ENCODE measurements around the gene CAPZB. TPM values are rescaled to one million over a fixed set of nuclear protein-coding genes. Genes with fewer than 3 reads are reported as not detected.

Gene CAPZB
- total and polyA plus RNA-seq, 7 experiments from 2014 or later: 216 to 559 (median 327) TPM

- POLR2A ChIA-PET: interaction anchor here (1.3 kb wide), 1 partner anchor 46 kb away, joined by 3 read pairs; no protein-coding TSS in a partner anchor
- H3K36me3 ChIP-seq (ENCODE audit: control insufficient read depth in 2 of 3, insufficient read depth in 3 of 3, low read length in 3 of 3): peaks cover 13 to 46% (median 14%) of the 10 kb centered on the region in 3 experiments
- H3K36me3 Mint-ChIP-seq: peaks cover 0 to 40% (median 15%) of the 10 kb centered on the region in 5 donors
These were observed 68.3 kb downstream of the CAPZB start for GRCh38 chr1:19416921-19417470.

GRCh38 chr1:19416145-19416544 lies 69.2 kb downstream of the CAPZB start:
- Mint-ChIP-seq H3K27me3 (no peaks in the 10 kb centered on the region), H3K36me3 (peaks cover 0 to 47% (median 15%) of the 10 kb centered on the region in 5 donors)
- POLR2A ChIA-PET: interaction anchor here (1.3 kb wide), 1 partner anchor 47 kb away, joined by 3 read pairs; no protein-coding TSS in a partner anchor

More at GRCh38 chr1:19416921-19417470, 68.3 kb downstream of the CAPZB start:
- no peaks in the 10 kb centered on the region for H3K27me3 Mint-ChIP-seq
- H3K4me1 ChIP-seq (ENCODE audit: control insufficient read depth in 2 of 2, insufficient read depth in 2 of 2, low read length in 2 of 2): peaks cover 12 to 20% of the 10 kb centered on the region in 2 donors
- H3K9me3 ChIP-seq (ENCODE audit: control insufficient read depth in 2 of 3, low read length in 3 of 3): no peaks in the 10 kb centered on the region
- no peak overlapping the region for H3K4me3 Mint-ChIP-seq
- intact Hi-C loops (cut with micrococcal nuclease): no loop called here
- CTCF ChIA-PET: interaction anchor here (0.6 kb wide), 1 partner anchor 256 kb away, joined by 3 read pairs; no protein-coding TSS in a partner anchor
- peak overlapping the region; percentile 1 for H3K27ac ChIP-seq (ENCODE audit: low read depth, low read length)
- H3K9me3 Mint-ChIP-seq: no peaks in the 10 kb centered on the region
- peak overlapping the region in 8 of 9 donors; percentile 20 to 83 (median 63) for H3K27ac Mint-ChIP-seq
- no peak for DNase-seq
- H3K27me3 ChIP-seq (ENCODE audit: control insufficient read depth in 2 of 2, insufficient read depth in 2 of 2, low read length in 2 of 2): no peaks in the 10 kb centered on the region
- H3K4me1 Mint-ChIP-seq: peaks cover 53 to 94% (median 83%) of the 10 kb centered on the region in 7 donors
- no peak overlapping the region for H3K4me3 ChIP-seq (ENCODE audit: low read length)
- no peak for ATAC-seq

GRCh38 chr1:19414515-19415121 lies 70.7 kb downstream of the CAPZB start:
- CTCF ChIA-PET: no interaction called here
- peaks cover 0 to 56% (median 15%) of the 10 kb centered on the region in 5 donors for H3K36me3 Mint-ChIP-seq
- peaks cover 52 to 97% (median 89%) of the 10 kb centered on the region in 7 donors for H3K4me1 Mint-ChIP-seq
- Histone ChIP-seq H3K27me3 (ENCODE audit: control insufficient read depth in 2 of 2, insufficient read depth in 2 of 2, low read length in 2 of 2) (no peaks in the 10 kb centered on the region), H3K4me1 (ENCODE audit: control insufficient read depth in 2 of 2, insufficient read depth in 2 of 2, low read length in 2 of 2) (peaks cover 12 to 14% of the 10 kb centered on the region in 2 donors), H3K27ac (ENCODE audit: low read depth, low read length) (no peak overlapping the region), H3K4me3 (ENCODE audit: low read length) (no peak overlapping the region), H3K36me3 (ENCODE audit: control insufficient read depth in 2 of 3, insufficient read depth in 3 of 3, low read length in 3 of 3) (peaks cover 13 to 45% (median 14%) of the 10 kb centered on the region in 3 experiments), H3K9me3 (ENCODE audit: control insufficient read depth in 2 of 3, low read length in 3 of 3) (no peaks in the 10 kb centered on the region)
- POLR2A ChIA-PET: interaction anchor here (0.6 to 1.3 kb wide), 3 partner anchors 11 to 741 kb away, joined by 3 to 4 read pairs (median 4); no protein-coding TSS in a partner anchor
- H3K27ac Mint-ChIP-seq: peak overlapping the region in 8 of 9 donors; percentile 22 to 75 (median 62)
- ATAC-seq (no peak), DNase-seq (no peak)
- intact Hi-C loops (cut with micrococcal nuclease): no loop called here
- H3K4me3 Mint-ChIP-seq: peak overlapping the region in 1 of 10 donors; percentile 12
- H3K9me3 Mint-ChIP-seq: no peaks in the 10 kb centered on the region
- H3K27me3 Mint-ChIP-seq: no peaks in the 10 kb centered on the region

More at GRCh38 chr1:19416145-19416544, 69.2 kb downstream of the CAPZB start:
- Histone ChIP-seq H3K9me3 (ENCODE audit: control insufficient read depth in 2 of 3, low read length in 3 of 3) (no peaks in the 10 kb centered on the region), H3K36me3 (ENCODE audit: control insufficient read depth in 2 of 3, insufficient read depth in 3 of 3, low read length in 3 of 3) (peaks cover 13 to 51% (median 14%) of the 10 kb centered on the region in 3 experiments), H3K4me1 (ENCODE audit: control insufficient read depth in 2 of 2, insufficient read depth in 2 of 2, low read length in 2 of 2) (peaks cover 7 to 12% of the 10 kb centered on the region in 2 donors), H3K27ac (ENCODE audit: low read depth, low read length) (no peak overlapping the region), H3K27me3 (ENCODE audit: control insufficient read depth in 2 of 2, insufficient read depth in 2 of 2, low read length in 2 of 2) (no peaks in the 10 kb centered on the region), H3K4me3 (ENCODE audit: low read length) (no peak overlapping the region)
- CTCF ChIA-PET: no interaction called here
- Mint-ChIP-seq H3K4me1 (peaks cover 50 to 94% (median 82%) of the 10 kb centered on the region in 7 donors), H3K9me3 (no peaks in the 10 kb centered on the region), H3K4me3 (peak overlapping the region in 2 of 10 donors; percentile 21 to 25), H3K27ac (peak overlapping the region in 6 of 9 donors; percentile 2 to 74 (median 57))
- ATAC-seq (no peak), DNase-seq (no peak)
- intact Hi-C loops (cut with micrococcal nuclease): no loop called here

- CTCF ChIA-PET: interaction anchor here (0.6 kb wide), 1 partner anchor 22 kb away, joined by 3 read pairs; no protein-coding TSS in a partner anchor
- DNase-seq (no peak), ATAC-seq (no peak)
- Mint-ChIP-seq H3K27ac (peak overlapping the region in 5 of 9 donors; percentile 32 to 75 (median 67)), H3K4me3 (peak overlapping the region in 1 of 10 donors; percentile 12), H3K36me3 (peaks cover 0 to 53% (median 14%) of the 10 kb centered on the region in 5 donors), H3K4me1 (peaks cover 55 to 97% (median 89%) of the 10 kb centered on the region in 7 donors), H3K9me3 (no peaks in the 10 kb centered on the region), H3K27me3 (no peaks in the 10 kb centered on the region)
- POLR2A ChIA-PET: interaction anchor here (1.3 kb wide), 1 partner anchor 11 kb away, joined by 4 read pairs; no protein-coding TSS in a partner anchor
- H3K4me3 ChIP-seq (ENCODE audit: low read length): no peak overlapping the region
- H3K9me3 ChIP-seq (ENCODE audit: control insufficient read depth in 2 of 3, low read length in 3 of 3): no peaks in the 10 kb centered on the region
- H3K36me3 ChIP-seq (ENCODE audit: control insufficient read depth in 2 of 3, insufficient read depth in 3 of 3, low read length in 3 of 3): peaks cover 9 to 38% (median 11%) of the 10 kb centered on the region in 3 experiments
- intact Hi-C loops (cut with micrococcal nuclease): no loop called here
- peaks cover 12 to 14% of the 10 kb centered on the region in 2 donors for H3K4me1 ChIP-seq (ENCODE audit: control insufficient read depth in 2 of 2, insufficient read depth in 2 of 2, low read length in 2 of 2)
- H3K27ac ChIP-seq (ENCODE audit: low read depth, low read length): no peak overlapping the region
- H3K27me3 ChIP-seq (ENCODE audit: control insufficient read depth in 2 of 2, insufficient read depth in 2 of 2, low read length in 2 of 2): no peaks in the 10 kb centered on the region
These were observed 71.3 kb downstream of the CAPZB start for GRCh38 chr1:19413999-19414398.

GRCh38 chr1:19412654-19413053 lies 72.7 kb downstream of the CAPZB start:
- no peak overlapping the region for H3K4me3 ChIP-seq (ENCODE audit: low read length)
- H3K27me3 ChIP-seq (ENCODE audit: control insufficient read depth in 2 of 2, insufficient read depth in 2 of 2, low read length in 2 of 2): no peaks in the 10 kb centered on the region
- H3K4me3 Mint-ChIP-seq: no peak overlapping the region
- no peaks in the 10 kb centered on the region for H3K27me3 Mint-ChIP-seq
- H3K27ac ChIP-seq (ENCODE audit: low read depth, low read length): no peak overlapping the region
- CTCF ChIA-PET: no interaction called here
- no peak for DNase-seq
- intact Hi-C loops (cut with micrococcal nuclease): no loop called here
- peaks cover 0 to 31% (median 0%) of the 10 kb centered on the region in 3 experiments for H3K36me3 ChIP-seq (ENCODE audit: control insufficient read depth in 2 of 3, insufficient read depth in 3 of 3, low read length in 3 of 3)
- H3K4me1 Mint-ChIP-seq: peaks cover 46 to 96% (median 89%) of the 10 kb centered on the region in 7 donors
- POLR2A ChIA-PET: no interaction called here
- H3K4me1 ChIP-seq (ENCODE audit: control insufficient read depth in 2 of 2, insufficient read depth in 2 of 2, low read length in 2 of 2): peaks cover 12 to 19% of the 10 kb centered on the region in 2 donors
- H3K9me3 Mint-ChIP-seq: no peaks in the 10 kb centered on the region
- H3K27ac Mint-ChIP-seq: peak overlapping the region in 5 of 9 donors; percentile 20 to 84 (median 51)
- peaks cover 0 to 45% (median 5%) of the 10 kb centered on the region in 5 donors for H3K36me3 Mint-ChIP-seq
- H3K9me3 ChIP-seq (ENCODE audit: control insufficient read depth in 2 of 3, low read length in 3 of 3): no peaks in the 10 kb centered on the region
- no peak for ATAC-seq

- peak overlapping the region in 1 of 10 donors; percentile 45 for H3K4me3 Mint-ChIP-seq
These were observed 73.7 kb downstream of the CAPZB start for GRCh38 chr1:19411612-19412011.

More at GRCh38 chr1:19411612-19412011, 73.7 kb downstream of the CAPZB start:
- POLR2A ChIA-PET: interaction anchor here (1.2 kb wide), 1 partner anchor 21 kb away, joined by 3 read pairs; no protein-coding TSS in a partner anchor
- Mint-ChIP-seq H3K27ac (peak overlapping the region in 8 of 9 donors; percentile 29 to 75 (median 59)), H3K36me3 (peaks cover 0 to 35% (median 3%) of the 10 kb centered on the region in 5 donors), H3K9me3 (no peaks in the 10 kb centered on the region), H3K4me1 (peaks cover 44 to 96% (median 90%) of the 10 kb centered on the region in 7 donors), H3K27me3 (no peaks in the 10 kb centered on the region)
- Histone ChIP-seq H3K27ac (ENCODE audit: low read depth, low read length) (no peak overlapping the region), H3K4me1 (ENCODE audit: control insufficient read depth in 2 of 2, insufficient read depth in 2 of 2, low read length in 2 of 2) (peaks cover 7 to 26% of the 10 kb centered on the region in 2 donors), H3K9me3 (ENCODE audit: control insufficient read depth in 2 of 3, low read length in 3 of 3) (no peaks in the 10 kb centered on the region), H3K4me3 (ENCODE audit: low read length) (no peak overlapping the region), H3K36me3 (ENCODE audit: control insufficient read depth in 2 of 3, insufficient read depth in 3 of 3, low read length in 3 of 3) (peaks cover 0 to 21% (median 0%) of the 10 kb centered on the region in 3 experiments), H3K27me3 (ENCODE audit: control insufficient read depth in 2 of 2, insufficient read depth in 2 of 2, low read length in 2 of 2) (no peaks in the 10 kb centered on the region)
- intact Hi-C loops (cut with micrococcal nuclease): no loop called here
- ATAC-seq (no peak), DNase-seq (no peak)
- CTCF ChIA-PET: interaction anchor here (0.6 kb wide), 1 partner anchor 21 kb away, joined by 3 read pairs; no protein-coding TSS in a partner anchor

All from naive thymus-derived CD4-positive, alpha-beta T cell (primary cell).